Measurements from ENCODE around the gene LMO7. TPM values are rescaled to one million over a fixed set of nuclear protein-coding genes. Genes with fewer than 3 reads are reported as not detected.

The LMO7 gene
- total and polyA plus RNA-seq, 2 of the 4 experiments (the other 2 are of a cell fraction) = 266 to 367 TPM

GRCh38 chr13:75689686-75690085, 53.6 kb downstream of the LMO7 start:
- ATAC-seq (ENCODE audit: low read depth) = no peak

More at GRCh38 chr13:75689686-75690085, 53.6 kb downstream of the LMO7 start:
- CTCF ChIA-PET = no interaction called here
- Histone ChIP-seq H2BK15ac (ENCODE audit: low read depth, low read length) (no peak overlapping the region), H3K27ac (ENCODE audit: insufficient read depth, low read length) (0 out of 2 replicates have a peak overlapping the region, but pooled peaks have one; percentile 3), H3K4me2 (ENCODE audit: low read depth, low read length) (no peak overlapping the region), H4K20me1 (ENCODE audit: insufficient read depth, low read length) (peaks cover 93% of the 10 kb centered on the region; the same call in 1 of the 2 replicates), H3K23ac (ENCODE audit: low read depth, low read length) (no peak overlapping the region; the same call in 1 of the 2 replicates), H3K79me1 (ENCODE audit: low read depth in 1 of 2, low read length in 2 of 2) (peaks cover 13 to 75% of the 10 kb centered on the region in 2 experiments), H3K36me3 (ENCODE audit: control insufficient read depth, insufficient read depth, low read length) (0 out of 2 replicates have a peak, but pooled peaks cover 2% of the 10 kb centered on the region), H3K4ac (ENCODE audit: low read depth, low read length) (0 out of 2 replicates have a peak overlapping the region, but pooled peaks have one; percentile 16), H3K56ac (ENCODE audit: extremely low read depth, insufficient read depth, low read length) (no peak overlapping the region), H2AK9ac (replicated peaks; ENCODE audit: low read depth, low read length, poor library complexity) (no peak overlapping the region), H3K9me3 (ENCODE audit: control insufficient read depth, insufficient read depth, low read length) (no peaks in the 10 kb centered on the region), H2BK20ac (ENCODE audit: low read depth, low read length) (no peak overlapping the region), H2BK120ac (ENCODE audit: low read depth, low read length) (peak overlapping the region; percentile 20; the same call in 1 of the 2 replicates), H3K14ac (replicated peaks; ENCODE audit: low read depth, low read length) (no peak overlapping the region), H2AFZ (replicated peaks; ENCODE audit: low read length, poor library complexity) (no peak overlapping the region), H3K9ac (ENCODE audit: low read depth, low read length) (no peak overlapping the region), H2AK5ac (ENCODE audit: low read depth, low read length) (no peak overlapping the region), H3K4me1 (ENCODE audit: control insufficient read depth, insufficient read depth, low read length) (peaks cover 22% of the 10 kb centered on the region), H4K91ac (ENCODE audit: insufficient read depth, low read depth, low read length) (no peak overlapping the region; the same call in 1 of the 2 replicates), H4K5ac (ENCODE audit: low read depth, low read length) (peak overlapping the region; percentile 32), H4K8ac (ENCODE audit: low read depth in 2 of 2, low read length in 2 of 2) (no peak overlapping the region), H2BK5ac (ENCODE audit: low read depth, low read length, poor library complexity, severe bottlenecking) (peak overlapping the region; percentile 51), H3K18ac (ENCODE audit: low read depth, low read length) (no peak overlapping the region), H3K4me3 (ENCODE audit: insufficient read depth, low read depth, low read length) (no peak overlapping the region), H3K9me1 (ENCODE audit: insufficient read depth, low read length) (peaks cover 31% of the 10 kb centered on the region), H3K27me3 (ENCODE audit: control insufficient read depth, insufficient read depth, low read length) (no peaks in the 10 kb centered on the region)
- BruUV-seq (replicated peaks) = no TSS peak
- POLR2A ChIA-PET (ENCODE audit: unreplicated experiment) = no interaction called here
- WGBS, 2 experiments (ENCODE audit: extremely low coverage in 2 of 2, insufficient read length in 1 of 2) = no CpG with 5 or more reads among the region's 5 CpGs
- dilution Hi-C loops (cut with HindIII; ENCODE audit: low sequenced_read_pairs, unreplicated experiment) = no loop called here
- TF ChIP-seq USF2 (IDR thresholded peaks at IDR 0.05; ENCODE audit: low read depth, low read length) (no peak), ELK1 (IDR thresholded peaks at IDR 0.05; ENCODE audit: borderline replicate concordance, low read depth, low read length) (no peak), RCOR1 (IDR thresholded peaks at IDR 0.05; ENCODE audit: insufficient replicate concordance, low read length) (no peak), MAZ (IDR thresholded peaks at IDR 0.05; ENCODE audit: borderline replicate concordance, low read depth, low read length) (no peak), SMC3 (IDR thresholded peaks at IDR 0.05; ENCODE audit: low read depth, low read length) (no peak), BHLHE40 (IDR thresholded peaks at IDR 0.05; ENCODE audit: low read depth, low read length) (no peak), FOS (IDR thresholded peaks at IDR 0.05; ENCODE audit: low read depth, low read length) (no peak), RAD21 (IDR thresholded peaks at IDR 0.05; ENCODE audit: low read length) (no peak), RFX5 (IDR thresholded peaks at IDR 0.05; ENCODE audit: low read depth, low read length) (no peak), POLR2A (IDR thresholded peaks at IDR 0.05; ENCODE audit: low read depth, low read length) (no peak), NFE2L2 (IDR thresholded peaks at IDR 0.05; ENCODE audit: low read depth, low read length) (no peak), CHD1 (IDR thresholded peaks at IDR 0.05; ENCODE audit: low read depth, low read length) (no peak), CEBPB (IDR thresholded peaks at IDR 0.05; ENCODE audit: low read depth, low read length) (no peak), CTCF (conservative IDR thresholded peaks at IDR 0.05; ENCODE audit: low read depth, low read length) (no peak), MAFK (IDR thresholded peaks at IDR 0.05; ENCODE audit: low read depth, low read length) (no peak)
- in situ Hi-C loops (cut with MboI; ENCODE audit: low sequenced_read_pairs) = loop anchor here (10.0 to 25.0 kb wide), 5 partner anchors 323 to 1298 kb away; partner anchors contain the start of gene CLN5
- DNase-seq = peak; percentile 41
- intact Hi-C loops (cut with micrococcal nuclease) = loop anchor here (5.0 to 10.0 kb wide), 4 partner anchors 145 to 1213 kb away; partner anchors contain the start of gene KCTD12
